Hepatocyte (in vitro differentiated cells): Measurements from ENCODE around the gene CLINT1. TPM values are rescaled to one million over a fixed set of nuclear protein-coding genes. Genes with fewer than 3 reads are reported as not detected.

Source experiments
- DNase-seq: peaks from one replicate; pipeline ENCODE4 v3.0.0-alpha.2; 2016; ENCODE audit warnings: low spot score
- H2AFZ ChIP-seq: fragments of 200-600 bp; sonication (generic); 2 replicates; pipeline ENCODE4 v1.6.0; 2016; ENCODE audit warnings: antibody characterized with exemption, mild to moderate bottlenecking
- H3K27ac ChIP-seq: fragments of 200-600 bp; sonication (generic); 2 replicates; pipeline ENCODE4 v1.5.1; 2016; ENCODE audit warnings: mild to moderate bottlenecking
- H3K27me3 ChIP-seq: fragments of 200-600 bp; sonication (generic); 2 replicates; pipeline ENCODE4 v1.6.1; 2016
- H3K36me3 ChIP-seq: fragments of 200-600 bp; sonication (generic); replicated peaks from 2 replicates; pipeline ENCODE4 v1.5.1; 2016; ENCODE audit warnings: low read depth; ENCODE audit not compliant: insufficient read depth
- H3K4me1 ChIP-seq: fragments of 200-600 bp; sonication (generic); 2 replicates; pipeline ENCODE4 v1.5.1; 2016; ENCODE audit warnings: mild to moderate bottlenecking, moderate library complexity; ENCODE audit not compliant: insufficient read depth
- H3K4me2 ChIP-seq: fragments of 200-600 bp; sonication (generic); 2 replicates; pipeline ENCODE4 v1.6.0; 2016
- H3K4me3 ChIP-seq: fragments of 200-600 bp; sonication (generic); 2 replicates; pipeline ENCODE4 v1.5.1; 2016; ENCODE audit warnings: mild to moderate bottlenecking
- H3K79me2 ChIP-seq: fragments of 200-600 bp; sonication (generic); 2 replicates; pipeline ENCODE4 v1.6.0; 2017; ENCODE audit warnings: mild to moderate bottlenecking
- H3K9me2 ChIP-seq: fragments of 200-600 bp; sonication (generic); replicated peaks from 2 replicates; pipeline ENCODE4 v1.6.0; 2017; ENCODE audit warnings: mild to moderate bottlenecking; ENCODE audit not compliant: insufficient read depth
- H3K9me3 ChIP-seq: fragments of 200-600 bp; sonication (generic); 2 replicates; pipeline ENCODE4 v1.5.1; 2016; ENCODE audit warnings: low read depth, mild to moderate bottlenecking
- H4K20me1 ChIP-seq: fragments of 200-600 bp; sonication (generic); 2 replicates; pipeline ENCODE4 v1.6.0; 2016; ENCODE audit warnings: mild to moderate bottlenecking; ENCODE audit not compliant: insufficient read depth, poor library complexity, severe bottlenecking
- CTCF ChIP-seq: fragments of 200-600 bp; sonication (generic); IDR thresholded peaks from 2 replicates; pipeline ENCODE4 v1.5.1; 2016; ENCODE audit warnings: antibody characterized with exemption, mild to moderate bottlenecking; ENCODE audit not compliant: poor library complexity
- EZH2 ChIP-seq: fragments of 200-600 bp; sonication (generic); IDR thresholded peaks from 2 replicates; pipeline ENCODE4 v1.6.1; 2016; ENCODE audit warnings: antibody characterized with exemption, mild to moderate bottlenecking, borderline replicate concordance
- EZH2phosphoT487 ChIP-seq: fragments of 200-600 bp; sonication (generic); IDR thresholded peaks from one replicate; pipeline ENCODE4 v1.6.1; 2018; ENCODE audit warnings: antibody characterized with exemption, mild to moderate bottlenecking, low read depth, moderate library complexity; ENCODE audit not compliant: unreplicated experiment, severe bottlenecking
- WGBS: methylation state at CpG from one replicate; pipeline ENCODE4 v1.1.6; 2016; ENCODE audit warnings: low lambda C conversion rate; ENCODE audit errors: missing lambda C conversion rate; 5-methylcytosine and 5-hydroxymethylcytosine counted together
- polyA plus RNA-seq: library from polyadenylated mRNA; unstranded; fragments of >200 nt; fragmentation: Nextera tagmentation; extraction: Ambion mirVana; gene quantifications from 2 replicates; pipeline ENCODE4 v1.2.1, GENCODE V29; 2016
- total RNA-seq: library from RNA; depleted of rRNA; stranded (reverse); fragments of >200 nt; gene quantifications from 2 replicates; pipeline ENCODE4 v1.2.3, GENCODE V29; 2014

Gene CLINT1
- total and polyA plus RNA-seq, 2 experiments from 2014 or later, result 78.0 to 129 TPM

DNA sequence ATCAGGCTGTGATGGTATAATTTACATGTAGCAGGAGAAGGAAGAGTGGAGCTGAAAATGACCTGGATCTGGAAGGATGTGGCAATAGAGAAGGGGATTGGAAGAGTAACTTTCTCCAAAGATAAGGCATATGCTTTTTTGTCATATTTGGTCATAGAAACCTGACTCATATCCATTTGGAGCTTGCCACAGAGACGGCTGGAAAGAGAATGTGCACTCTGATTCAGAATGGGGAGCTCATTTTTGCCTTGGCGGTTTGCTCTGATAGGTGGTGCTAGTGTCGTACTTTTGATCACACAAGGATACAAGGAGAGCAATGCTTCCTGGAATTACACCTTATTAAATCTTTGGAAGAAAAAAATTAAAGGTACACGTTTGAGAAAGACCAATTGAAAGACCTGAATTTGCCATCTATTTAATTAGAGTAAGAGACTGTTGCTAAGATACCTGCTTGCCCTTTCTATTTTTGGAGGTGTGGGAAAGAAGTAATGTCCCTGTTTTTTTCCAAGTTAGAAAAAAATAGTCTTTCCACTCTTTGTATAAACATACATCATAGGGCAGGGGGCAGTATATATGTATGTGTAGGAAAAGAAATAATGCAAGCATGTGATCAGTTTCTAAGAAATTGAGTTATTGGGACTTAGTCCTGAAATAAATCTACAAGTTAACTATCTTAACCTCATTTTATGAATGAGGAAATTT lies 110.0 kb downstream of the CLINT1 start:
- Histone ChIP-seq H2AFZ (no peak overlapping the region), H3K4me1 (no peaks in the 10 kb centered on the region), H4K20me1 (peaks cover 3% of the 10 kb centered on the region), H3K79me2 (peaks cover 11% of the 10 kb centered on the region), H3K27me3 (no peaks in the 10 kb centered on the region), H3K4me3 (no peak overlapping the region), H3K9me2 (no peaks in the 10 kb centered on the region), H3K27ac (peak overlapping the region; percentile 8), H3K4me2 (no peak overlapping the region), H3K36me3 (no peaks in the 10 kb centered on the region), H3K9me3 (no peaks in the 10 kb centered on the region)
- peak; percentile 12 for DNase-seq
- TF ChIP-seq EZH2phosphoT487, result no peak
- no peak for TF ChIP-seq EZH2
- TF ChIP-seq CTCF, result no peak
- 73% methylated on average over 4 of the region's 4 CpGs for WGBS

DNA sequence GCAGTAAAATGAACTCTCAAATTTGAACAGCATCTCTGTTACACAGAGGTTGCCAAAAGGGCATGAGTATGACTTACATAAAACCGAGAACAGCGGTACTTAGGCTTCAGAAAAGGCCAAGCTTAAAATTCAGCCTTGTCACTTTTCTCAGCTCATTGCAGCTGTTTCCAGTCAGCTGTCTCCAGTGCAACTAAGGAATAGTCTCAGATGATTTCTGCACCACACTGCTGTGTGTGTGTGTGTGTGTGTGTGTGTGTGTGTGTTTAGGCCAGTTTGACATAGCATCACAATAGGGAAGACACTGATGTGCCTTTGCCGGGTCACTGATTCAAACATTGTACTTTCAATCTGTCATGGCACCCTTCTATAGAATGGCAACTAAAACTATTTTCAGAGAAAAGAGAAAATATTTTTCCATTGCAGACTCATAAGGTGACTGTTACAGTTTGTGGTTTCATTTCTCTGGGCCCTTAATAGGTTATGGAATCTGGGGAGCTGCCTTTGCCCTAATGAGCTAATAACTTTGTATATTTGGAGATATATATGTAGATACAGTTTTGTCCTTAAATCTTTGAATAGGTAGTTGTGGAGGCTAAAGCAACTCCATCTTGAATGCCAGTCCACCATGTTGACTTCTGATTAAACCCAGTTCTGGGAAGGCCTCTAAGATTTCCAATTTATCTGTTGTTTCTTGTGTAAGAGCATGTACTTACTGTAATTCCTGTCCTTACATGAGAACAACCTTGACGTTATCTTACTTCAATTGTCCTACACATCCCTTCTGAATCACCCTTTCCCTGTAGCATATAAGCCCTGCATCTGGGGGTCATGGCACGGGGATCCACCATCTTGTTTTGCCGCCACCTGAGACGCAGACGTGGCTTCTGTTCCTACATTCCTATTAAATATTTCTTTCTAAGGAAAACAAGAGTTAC lies 110.9 kb downstream of the CLINT1 start:
- Histone ChIP-seq H2AFZ (no peak overlapping the region), H3K79me2 (peaks cover 11% of the 10 kb centered on the region), H3K9me3 (no peaks in the 10 kb centered on the region), H4K20me1 (peaks cover 3% of the 10 kb centered on the region), H3K4me3 (no peak overlapping the region), H3K27ac (peak overlapping the region; percentile 8), H3K4me2 (no peak overlapping the region), H3K9me2 (no peaks in the 10 kb centered on the region), H3K4me1 (no peaks in the 10 kb centered on the region), H3K36me3 (no peaks in the 10 kb centered on the region), H3K27me3 (no peaks in the 10 kb centered on the region)
- 88% methylated on average over 8 of the region's 8 CpGs for WGBS
- no peak for DNase-seq
- TF ChIP-seq EZH2, result no peak
- TF ChIP-seq EZH2phosphoT487, result no peak

GRCh38 chr5:157747173-157747740 lies 111.7 kb downstream of the CLINT1 start:
- no peak for DNase-seq
- 85% methylated on average over 6 of the region's 6 CpGs for WGBS

More at GRCh38 chr5:157747173-157747740, 111.7 kb downstream of the CLINT1 start:
- no peak overlapping the region for H2AFZ ChIP-seq
- peaks cover 11% of the 10 kb centered on the region for H3K79me2 ChIP-seq
- no peaks in the 10 kb centered on the region for H3K9me3 ChIP-seq
- no peak overlapping the region for H3K4me2 ChIP-seq
- H3K36me3 ChIP-seq, result no peaks in the 10 kb centered on the region
- TF ChIP-seq EZH2 (no peak), EZH2phosphoT487 (no peak), CTCF (no peak)
- H3K27ac ChIP-seq, result no peak overlapping the region
- H3K4me1 ChIP-seq, result no peaks in the 10 kb centered on the region
- no peaks in the 10 kb centered on the region for H3K9me2 ChIP-seq
- H3K27me3 ChIP-seq, result no peaks in the 10 kb centered on the region
- peaks cover 3% of the 10 kb centered on the region for H4K20me1 ChIP-seq
- no peak overlapping the region for H3K4me3 ChIP-seq
